Neuronal stem cell (in vitro differentiated cells): Measurements from ENCODE around the gene FBXW7. TPM values are rescaled to one million over a fixed set of nuclear protein-coding genes. Genes with fewer than 3 reads are reported as not detected.

Experiments
- DNase-seq: peaks from one replicate; pipeline ENCODE4 v3.0.0-alpha.2; 2013; ENCODE audit warnings: low spot score
- H2AFZ ChIP-seq: one replicate; pipeline ENCODE4 v1.6.1; 2013; ENCODE audit warnings: mild to moderate bottlenecking, low read length, inconsistent platforms
- H2AK5ac ChIP-seq: 2 replicates; pipeline ENCODE4 v1.6.1; 2013; ENCODE audit warnings: low read depth, mild to moderate bottlenecking, inconsistent platforms, low read length, moderate library complexity, mixed read lengths
- H2BK120ac ChIP-seq: 2 replicates; pipeline ENCODE4 v1.6.1; 2013; ENCODE audit warnings: low read depth, mild to moderate bottlenecking, inconsistent platforms, low read length, moderate library complexity, mixed read lengths
- H2BK12ac ChIP-seq: one replicate; pipeline ENCODE4 v1.6.1; 2013; ENCODE audit warnings: low read length, inconsistent platforms
- H2BK15ac ChIP-seq: 2 replicates; pipeline ENCODE4 v1.6.1; 2013; ENCODE audit warnings: mild to moderate bottlenecking, low read length, inconsistent platforms, mixed read lengths
- H2BK5ac ChIP-seq: one replicate; pipeline ENCODE4 v1.6.1; 2013; ENCODE audit warnings: inconsistent platforms, mild to moderate bottlenecking, low read length, moderate library complexity
- H3K14ac ChIP-seq: one replicate; pipeline ENCODE4 v1.6.1; 2013; ENCODE audit warnings: low read length, inconsistent platforms
- H3K18ac ChIP-seq: 2 replicates; pipeline ENCODE4 v1.6.1; 2013; ENCODE audit warnings: low read length, inconsistent platforms
- H3K23ac ChIP-seq: 2 replicates; pipeline ENCODE4 v1.6.1; 2013; ENCODE audit warnings: low read depth, mild to moderate bottlenecking, mixed read lengths, low read length, inconsistent platforms; ENCODE audit not compliant: poor library complexity
- H3K27ac ChIP-seq: replicated peaks from 3 replicates; pipeline ENCODE4 v1.5.1; 2013; ENCODE audit warnings: low read length, inconsistent platforms
- H3K27me3 ChIP-seq, 3 experiments: 2 replicates each; pipeline ENCODE4 v1.6.1; 2013; ENCODE audit warnings: low read length in 3 of 3, mild to moderate bottlenecking in 2 of 3, inconsistent platforms in 1 of 3, low read depth in 1 of 3, mixed read lengths in 1 of 3, moderate library complexity in 1 of 3; ENCODE audit not compliant: control insufficient read depth in 3 of 3, insufficient read depth in 3 of 3
- H3K36me3 ChIP-seq, 2 donors: replicated peaks in 1 of 2; 2 replicates each; pipeline ENCODE4 v1.6.1; 2013; ENCODE audit warnings: low read length in 2 of 2; ENCODE audit not compliant: control insufficient read depth in 2 of 2, insufficient read depth in 2 of 2
- H3K4ac ChIP-seq: 2 replicates; pipeline ENCODE4 v1.6.1; 2013; ENCODE audit warnings: inconsistent platforms, mild to moderate bottlenecking, low read length, moderate library complexity
- H3K4me1 ChIP-seq, 2 donors: 1 replicate in 1 of 2; 2 replicates in 1 of 2; pipeline ENCODE4 v1.6.1; 2013; ENCODE audit warnings: low read length in 2 of 2, low read depth in 1 of 2; ENCODE audit not compliant: control insufficient read depth in 2 of 2, insufficient read depth in 1 of 2
- H3K4me2 ChIP-seq: one replicate; pipeline ENCODE4 v1.6.1; 2013; ENCODE audit warnings: mild to moderate bottlenecking, low read length, inconsistent platforms; ENCODE audit not compliant: insufficient read depth, poor library complexity, severe bottlenecking
- H3K4me3 ChIP-seq, 2 donors: 2 replicates each; pipeline ENCODE4 v1.5.1; 2013; ENCODE audit warnings: low read length in 2 of 2, mild to moderate bottlenecking in 2 of 2, inconsistent platforms in 1 of 2, moderate library complexity in 1 of 2
- H3K79me1 ChIP-seq: one replicate; pipeline ENCODE4 v1.6.1; 2013; ENCODE audit warnings: low read depth, mild to moderate bottlenecking, inconsistent platforms, low read length, moderate library complexity
- H3K9ac ChIP-seq: one replicate; pipeline ENCODE4 v1.6.1; 2013; ENCODE audit warnings: mild to moderate bottlenecking, low read depth, low read length, inconsistent platforms; ENCODE audit not compliant: poor library complexity
- H3K9me3 ChIP-seq, 2 donors: replicated peaks in 1 of 2; 2 replicates each; pipeline versions ENCODE3 to v1.6.1; 2013; ENCODE audit warnings: low read length in 2 of 2, mild to moderate bottlenecking in 2 of 2, inconsistent platforms in 1 of 2, low read depth in 1 of 2, mixed read lengths in 1 of 2, moderate library complexity in 1 of 2; ENCODE audit not compliant: control insufficient read depth in 2 of 2, insufficient read depth in 1 of 2
- H4K8ac ChIP-seq: one replicate; pipeline ENCODE4 v1.6.1; 2013; ENCODE audit warnings: low read depth, mild to moderate bottlenecking, inconsistent platforms, low read length, moderate library complexity
- H4K91ac ChIP-seq: one replicate; pipeline ENCODE4 v1.6.1; 2013; ENCODE audit warnings: low read length, low read depth, mild to moderate bottlenecking, inconsistent platforms; ENCODE audit not compliant: poor library complexity
- WGBS, 2 donors: extraction: QIAGEN DNeasy Blood & Tissue Kit; methylation state at CpG; one replicate each; pipeline ENCODE4 v1.1.7; 2013; ENCODE audit warnings: missing lambda C conversion rate in 2 of 2, mixed read lengths in 1 of 2; ENCODE audit not compliant: insufficient read length in 2 of 2, insufficient replicate concordance in 1 of 2; ENCODE audit errors: extremely low coverage in 2 of 2; 5-methylcytosine and 5-hydroxymethylcytosine counted together
- small RNA-seq: library from polyadenylated mRNA; stranded (forward); fragments of <200 nt; extraction: miRNeasy Mini kit (QIAGEN cat#:217004); gene quantifications from one replicate; pipeline ENCODE3, GENCODE V24; 2013; ENCODE audit not compliant: insufficient read depth

The FBXW7 gene

GRCh38 chr4:152278172-152278504 is 257.8 kb downstream of the FBXW7 start:
- no peak for DNase-seq
- H3K27ac ChIP-seq = no peak overlapping the region
- no peak overlapping the region for H2BK12ac ChIP-seq
- H3K4me2 ChIP-seq = no peak overlapping the region
- H3K18ac ChIP-seq = peak overlapping the region; percentile 61
- no peaks in the 10 kb centered on the region for H3K36me3 ChIP-seq
- no peaks in the 10 kb centered on the region for H3K79me1 ChIP-seq
- H3K23ac ChIP-seq = no peak overlapping the region
- no peak overlapping the region for H2AK5ac ChIP-seq
- no peak overlapping the region for H2BK5ac ChIP-seq
- no peak overlapping the region for H2AFZ ChIP-seq
- H3K9me3 ChIP-seq = no peaks in the 10 kb centered on the region
- no peak overlapping the region for H4K8ac ChIP-seq
- peaks cover 0 to 2% of the 10 kb centered on the region in 2 donors for H3K4me1 ChIP-seq
- no peak overlapping the region for H3K9ac ChIP-seq
- H3K4me3 ChIP-seq = no peak overlapping the region
- H3K14ac ChIP-seq = no peak overlapping the region
- H3K4ac ChIP-seq = no peak overlapping the region
- H3K27me3 ChIP-seq = peaks cover 0 to 3% (median 0%) of the 10 kb centered on the region in 3 experiments
- no peak overlapping the region for H2BK15ac ChIP-seq
- no peak overlapping the region for H2BK120ac ChIP-seq
- H4K91ac ChIP-seq = no peak overlapping the region

- H2BK5ac ChIP-seq = no peak overlapping the region
- H4K8ac ChIP-seq = no peak overlapping the region
- no peak overlapping the region for H2BK12ac ChIP-seq
- no peak overlapping the region for H3K14ac ChIP-seq
- no peak overlapping the region for H3K4me3 ChIP-seq
- no peak overlapping the region for H2AK5ac ChIP-seq
- DNase-seq = no peak
- H3K27ac ChIP-seq = no peak overlapping the region
- no peak overlapping the region for H3K4me2 ChIP-seq
- H2AFZ ChIP-seq = no peak overlapping the region
- no peaks in the 10 kb centered on the region for H3K79me1 ChIP-seq
- no peak overlapping the region for H3K18ac ChIP-seq
- H2BK15ac ChIP-seq = no peak overlapping the region
- peaks cover 0 to 2% of the 10 kb centered on the region in 2 donors for H3K4me1 ChIP-seq
- no peaks in the 10 kb centered on the region for H3K9me3 ChIP-seq
- no peaks in the 10 kb centered on the region for H3K36me3 ChIP-seq
- WGBS, 2 donors = no CpG with 5 or more reads among the region's 5 CpGs
- peaks cover 0 to 3% (median 0%) of the 10 kb centered on the region in 3 experiments for H3K27me3 ChIP-seq
- H4K91ac ChIP-seq = no peak overlapping the region
- no peak overlapping the region for H3K23ac ChIP-seq
- H3K4ac ChIP-seq = no peak overlapping the region
- no peak overlapping the region for H3K9ac ChIP-seq
- H2BK120ac ChIP-seq = no peak overlapping the region
These were observed 258.6 kb downstream of the FBXW7 start for GRCh38 chr4:152277333-152277732.

- Histone ChIP-seq H3K23ac (no peak overlapping the region), H3K27ac (no peak overlapping the region), H2BK15ac (no peak overlapping the region), H4K91ac (no peak overlapping the region), H3K18ac (no peak overlapping the region), H2AK5ac (no peak overlapping the region), H3K9ac (no peak overlapping the region), H2BK12ac (no peak overlapping the region), H3K27me3 (peaks cover 0 to 4% (median 0%) of the 10 kb centered on the region in 3 experiments), H2BK120ac (no peak overlapping the region), H2AFZ (no peak overlapping the region), H3K79me1 (no peaks in the 10 kb centered on the region), H4K8ac (no peak overlapping the region), H3K9me3 (no peaks in the 10 kb centered on the region), H3K4ac (no peak overlapping the region), H3K4me2 (no peak overlapping the region), H3K4me1 (peaks cover 0 to 2% of the 10 kb centered on the region in 2 donors), H3K14ac (no peak overlapping the region), H3K4me3 (no peak overlapping the region), H2BK5ac (no peak overlapping the region), H3K36me3 (no peaks in the 10 kb centered on the region)
- DNase-seq = no peak
- WGBS, 2 donors = no CpG with 5 or more reads among the region's 1 CpG
These were observed 262.5 kb downstream of the FBXW7 start for GRCh38 chr4:152273343-152273742.

Small RNA genes within 50 kb of the gene (small RNA-seq; reads per million reads assigned to genes)
- gene MIR3140 = not detected
